H1 (cell line): Measurements from ENCODE around the gene MARCHF9. TPM values are rescaled to one million over a fixed set of nuclear protein-coding genes. Genes with fewer than 3 reads are reported as not detected.
A peak's percentile ranks its signal among the peaks of the same experiment; 100 is the strongest.

Experiments
- CTCF ChIA-PET: fragments of 300-600 bp; sonication (Branson Sonifier 250); formaldehyde crosslinking; loops from one replicate; lab custom pipeline; 2021; ENCODE audit not compliant: partially characterized antibody; lab: Charles Lee
- POLR2A ChIA-PET: fragments of 300-600 bp; sonication (Branson Sonifier 250); formaldehyde crosslinking; loops from one replicate; lab custom pipeline; 2021; ENCODE audit warnings: inconsistent platforms; ENCODE audit not compliant: partially characterized antibody; lab: Charles Lee
- DNase-seq, 2 experiments: peaks; one replicate each; pipeline versions ENCODE4 v3.0.0 to v3.0.0-alpha.2; 2010 to 2022; ENCODE audit warnings: low spot score in 2 of 2, low read depth in 1 of 2, mixed read lengths in 1 of 2
- FAIRE-seq: peaks from 2 replicates; lab custom pipeline; 2011; peaks lifted over from hg19 to GRCh38; lab: Jason Lieb, UNC
- H2AFZ ChIP-seq: 2 replicates; pipeline ENCODE4 v1.8.1; 2012; ENCODE audit warnings: low read length, inconsistent platforms
- H2AK5ac ChIP-seq: 2 replicates; pipeline ENCODE4 v1.6.1; 2013; ENCODE audit warnings: low read depth, low read length
- H2BK120ac ChIP-seq: replicated peaks from 2 replicates; pipeline ENCODE3; 2013; ENCODE audit warnings: low read depth, low read length, inconsistent platforms
- H2BK12ac ChIP-seq: 2 replicates; pipeline ENCODE4 v1.6.1; 2013; ENCODE audit warnings: low read depth, low read length
- H2BK15ac ChIP-seq: 2 replicates; pipeline ENCODE4 v1.6.1; 2013; ENCODE audit warnings: low read length
- H2BK20ac ChIP-seq: 2 replicates; pipeline ENCODE4 v1.6.1; 2013; ENCODE audit warnings: low read length
- H2BK5ac ChIP-seq: 2 replicates; pipeline ENCODE4 v1.6.1; 2013; ENCODE audit warnings: low read depth, low read length
- H3K14ac ChIP-seq: 2 replicates; pipeline ENCODE4 v1.6.1; 2013; ENCODE audit warnings: inconsistent platforms; ENCODE audit not compliant: insufficient read length
- H3K18ac ChIP-seq: 2 replicates; pipeline ENCODE4 v1.6.1; 2013; ENCODE audit warnings: low read length; ENCODE audit errors: extremely low read depth
- H3K23ac ChIP-seq: 2 replicates; pipeline ENCODE4 v1.6.1; 2013; ENCODE audit warnings: inconsistent platforms; ENCODE audit not compliant: insufficient read length
- H3K23me2 ChIP-seq: 2 replicates; pipeline ENCODE4 v1.6.1; 2013; ENCODE audit warnings: low read depth, low read length
- H3K27ac ChIP-seq: 2 replicates; pipeline ENCODE4 v1.6.1; 2011; ENCODE audit warnings: low read depth, low read length, inconsistent platforms
- H3K27me3 ChIP-seq, 4 experiments: replicated peaks in 1 of 4; 1 replicate in 1 of 4; 2 replicates in 3 of 4; pipeline versions ENCODE4 v1.6.1 to v1.8.1; 2011 to 2013; ENCODE audit warnings: low read length in 3 of 4, mild to moderate bottlenecking in 3 of 4, inconsistent platforms in 2 of 4, mixed read lengths in 2 of 4, moderate library complexity in 1 of 4; ENCODE audit not compliant: control insufficient read depth in 3 of 4, insufficient read depth in 3 of 4; ENCODE audit errors: extremely low read depth in 1 of 4
- H3K36me3 ChIP-seq, 4 experiments: 2 replicates each; pipeline versions ENCODE4 v1.6.1 to v1.8.1; 2011 to 2013; ENCODE audit warnings: mild to moderate bottlenecking in 4 of 4, low read length in 3 of 4, moderate library complexity in 2 of 4, control low read depth in 1 of 4, inconsistent platforms in 1 of 4; ENCODE audit not compliant: insufficient read depth in 4 of 4, control insufficient read depth in 2 of 4
- H3K4ac ChIP-seq: replicated peaks from 2 replicates; pipeline ENCODE3; 2013; ENCODE audit warnings: low read length, low read depth, mixed read lengths, inconsistent platforms; ENCODE audit not compliant: insufficient read length
- H3K4me1 ChIP-seq, 4 experiments: replicated peaks in 1 of 4; 1 replicate in 1 of 4; 2 replicates in 3 of 4; pipeline versions ENCODE4 v1.6.1 to v1.8.1; 2011 to 2013; ENCODE audit warnings: low read length in 3 of 4, inconsistent platforms in 2 of 4, mixed read lengths in 1 of 4; ENCODE audit not compliant: insufficient read depth in 4 of 4, control insufficient read depth in 3 of 4
- H3K4me2 ChIP-seq, 2 experiments: 2 replicates each; pipeline versions ENCODE4 v1.6.1 to v1.8.1; 2011 to 2013; ENCODE audit warnings: low read depth in 2 of 2, low read length in 2 of 2, control low read depth in 1 of 2, inconsistent platforms in 1 of 2, mild to moderate bottlenecking in 1 of 2; ENCODE audit not compliant: insufficient read depth in 1 of 2
- H3K4me3 ChIP-seq, 4 experiments: fragments of 200-600, 300-600 bp in 1 of 4; sonication (generic), shearing (Covaris generic), sonication (Bioruptor Twin) in 1 of 4; 2 replicates each; pipeline versions ENCODE4 v1.5.1 to v1.8.1; 2011 to 2016; ENCODE audit warnings: low read length in 4 of 4, low read depth in 3 of 4, control low read depth in 2 of 4, inconsistent platforms in 2 of 4, mild to moderate bottlenecking in 2 of 4, mixed read lengths in 1 of 4, moderate library complexity in 1 of 4; ENCODE audit not compliant: insufficient read depth in 2 of 4; ENCODE audit errors: extremely low read depth in 1 of 4
- H3K56ac ChIP-seq: replicated peaks from 2 replicates; pipeline ENCODE3; 2013; ENCODE audit warnings: low read depth, mild to moderate bottlenecking, mixed read lengths, low read length, inconsistent platforms; ENCODE audit not compliant: insufficient read length
- H3K79me1 ChIP-seq: 2 replicates; pipeline ENCODE4 v1.6.1; 2013; ENCODE audit warnings: low read depth, low read length, control low read depth
- H3K79me2 ChIP-seq, 2 experiments: 2 replicates each; pipeline versions ENCODE4 v1.6.1 to v1.8.1; 2012 to 2013; ENCODE audit warnings: low read length in 2 of 2, mild to moderate bottlenecking in 2 of 2, inconsistent platforms in 1 of 2; ENCODE audit not compliant: insufficient read depth in 2 of 2, control insufficient read depth in 1 of 2
- H3K9ac ChIP-seq, 4 experiments: replicated peaks in 1 of 4; 1 replicate in 1 of 4; 2 replicates in 3 of 4; pipeline versions ENCODE4 v1.6.1 to v1.8.1; 2011 to 2013; ENCODE audit warnings: low read depth in 3 of 4, low read length in 3 of 4, control low read depth in 2 of 4, mild to moderate bottlenecking in 2 of 4, moderate library complexity in 2 of 4, inconsistent platforms in 1 of 4; ENCODE audit errors: extremely low read depth in 1 of 4
- H3K9me3 ChIP-seq, 2 experiments: 2 replicates each; pipeline versions ENCODE4 v1.6.1 to v1.8.1; 2012 to 2013; ENCODE audit warnings: mild to moderate bottlenecking in 2 of 2, moderate library complexity in 2 of 2, control low read depth in 1 of 2, inconsistent platforms in 1 of 2, low read depth in 1 of 2, low read length in 1 of 2, mixed read lengths in 1 of 2; ENCODE audit not compliant: insufficient read depth in 2 of 2
- H4K20me1 ChIP-seq, 2 experiments: replicated peaks in 1 of 2; 2 replicates each; pipeline versions ENCODE3 to v1.8.1; 2011 to 2013; ENCODE audit warnings: inconsistent platforms in 2 of 2, low read length in 2 of 2, mild to moderate bottlenecking in 1 of 2; ENCODE audit not compliant: insufficient read depth in 2 of 2, control insufficient read depth in 1 of 2
- H4K5ac ChIP-seq: 2 replicates; pipeline ENCODE4 v1.6.1; 2013; ENCODE audit warnings: low read length, low read depth, mixed read lengths, inconsistent platforms; ENCODE audit not compliant: insufficient read length
- H4K8ac ChIP-seq: 2 replicates; pipeline ENCODE4 v1.8.0; 2013; ENCODE audit warnings: mild to moderate bottlenecking, moderate library complexity, low read length, inconsistent platforms; ENCODE audit not compliant: insufficient read depth; ENCODE audit errors: extremely low read depth
- H4K91ac ChIP-seq: replicated peaks from 2 replicates; pipeline ENCODE3; 2013; ENCODE audit warnings: low read length, mixed read lengths, inconsistent platforms; ENCODE audit not compliant: insufficient read length
- BCL11A ChIP-seq, 2 experiments: IDR thresholded peaks; one replicate each; pipeline ENCODE4 v1.6.1; 2011; ENCODE audit warnings: low read depth in 2 of 2, low read length in 2 of 2, mild to moderate bottlenecking in 2 of 2
- BRCA1 ChIP-seq: IDR thresholded peaks from 2 replicates; pipeline ENCODE4 v1.6.1; 2012; ENCODE audit warnings: low read depth, low read length, improper control_type of control experiment
- CBX8 ChIP-seq: fragments of 300-800, 300-1000 bp; sonication (generic); IDR thresholded peaks from 2 replicates; pipeline ENCODE4 v1.7.1; 2016; ENCODE audit warnings: low read depth, low read length, borderline replicate concordance
- CTBP2 ChIP-seq: IDR thresholded peaks from 2 replicates; pipeline ENCODE4 v1.7.0; 2011; ENCODE audit warnings: borderline replicate concordance, mild to moderate bottlenecking, moderate library complexity, mixed read lengths, low read length; ENCODE audit not compliant: insufficient read depth, insufficient read length
- GTF2F1 ChIP-seq: IDR thresholded peaks from 2 replicates; pipeline ENCODE4 v1.6.1; 2012; ENCODE audit warnings: low read depth, low read length, improper control_type of control experiment, borderline replicate concordance
- KDM1A ChIP-seq: fragments of 200-600, 300-600 bp; sonication (generic); IDR thresholded peaks from 2 replicates; pipeline ENCODE4 v1.7.1; 2016; ENCODE audit warnings: mild to moderate bottlenecking, low read length, borderline replicate concordance
- NANOG ChIP-seq: IDR thresholded peaks from 2 replicates; pipeline ENCODE4 v1.6.1; 2011; ENCODE audit warnings: low read length, low read depth, mild to moderate bottlenecking, inconsistent platforms; ENCODE audit not compliant: insufficient read depth, poor library complexity, severe bottlenecking
- PHF8 ChIP-seq: fragments of 200-600 bp; sonication (generic); conservative IDR thresholded peaks from 2 replicates; pipeline ENCODE4 v1.7.1; 2012; ENCODE audit warnings: low read depth, mild to moderate bottlenecking, inconsistent platforms, low read length, moderate library complexity
- RFX5 ChIP-seq: IDR thresholded peaks from 2 replicates; pipeline ENCODE4 v1.6.1; 2011; ENCODE audit warnings: low read depth, low read length, improper control_type of control experiment, borderline replicate concordance
- SIN3A ChIP-seq, 2 experiments: IDR thresholded peaks in 1 of 2; conservative IDR thresholded peaks in 1 of 2; 2 replicates each; pipeline ENCODE4 v1.6.1; 2011 to 2012; ENCODE audit warnings: low read length in 2 of 2, improper control_type of control experiment in 1 of 2, low read depth in 1 of 2, mild to moderate bottlenecking in 1 of 2
- SIX5 ChIP-seq: IDR thresholded peaks from 2 replicates; pipeline ENCODE4 v1.6.1; 2011; ENCODE audit warnings: mild to moderate bottlenecking, low read depth, low read length
- SP2 ChIP-seq: IDR thresholded peaks from 2 replicates; pipeline ENCODE4 v1.6.1; 2012; ENCODE audit warnings: mild to moderate bottlenecking, low read length, inconsistent platforms
- TBP ChIP-seq: IDR thresholded peaks from 2 replicates; pipeline ENCODE4 v1.6.1; 2011; ENCODE audit warnings: low read depth, low read length, improper control_type of control experiment
- WGBS, 2 experiments: shearing (Covaris generic) in 1 of 2; methylation state at CpG; one replicate each; pipeline versions ENCODE4 v1.1.6 to v1.1.7; 2013 to 2015; ENCODE audit warnings: low lambda C conversion rate in 2 of 2, mixed read lengths in 2 of 2, inconsistent platforms in 1 of 2, low coverage in 1 of 2, missing lambda C conversion rate in 1 of 2; ENCODE audit not compliant: insufficient replicate concordance in 2 of 2, insufficient coverage in 1 of 2, insufficient read length in 1 of 2; ENCODE audit errors: extremely low coverage in 1 of 2, missing lambda C conversion rate in 1 of 2; 5-methylcytosine and 5-hydroxymethylcytosine counted together
- polyA plus RNA-seq, 7 experiments: library from polyadenylated mRNA; depleted of rRNA in 3 of 7; stranded (reverse) in 5 of 7; unstranded in 2 of 7; fragments of >200 nt in 5 of 7; fragments of 200-250 nt in 2 of 7; gene quantifications; 1 replicate in 5 of 7; 2 replicates in 1 of 7; 4 replicates in 1 of 7; pipeline versions ENCODE4 v1.2.1 to v1.2.3, GENCODE V29; 2011 to 2013; ENCODE audit warnings: missing spikeins in 2 of 7, mixed read lengths in 2 of 7
- total RNA-seq: library from RNA; stranded (reverse); fragmentation: NEBNext Ultra II Directional; extraction: Animal tissue kit (Norgen Biotek cat#: 25700); gene quantifications from 2 replicates; pipeline ENCODE4 v1.2.1, GENCODE V29; 2021

MARCHF9 gene
- total and polyA plus RNA-seq, 2 of the 8 experiments (the other 6 are each of a cell fraction or from before 2014, with no cell fraction given): 6.4 to 7.8 TPM

GRCh38 chr12:57743769-57744168 lies 11.1 kb upstream of the MARCHF9 start:
- peak overlapping the region in 1 of 2 experiments; percentile 97; a peak in 1 of 4 replicates for H3K4me2 ChIP-seq
- ChIA-PET POLR2A (interaction anchor here (1.0 to 4.4 kb wide), 8 partner anchors 12 to 135 kb away, joined by 3 to 35 read pairs (median 4); partner anchors contain the start of genes CYP27B1, MARCHF9 and OS9), CTCF (interaction anchor here (1.2 to 11.2 kb wide), 5 partner anchors 8 to 159 kb away, joined by 3 to 149 read pairs (median 5); no protein-coding TSS in a partner anchor)
- no peak overlapping the region for H2BK15ac ChIP-seq
- H4K91ac ChIP-seq: no peak overlapping the region
- H3K14ac ChIP-seq: no peak overlapping the region
- no peak overlapping the region for H3K18ac ChIP-seq
- peaks cover 0 to 15% (median 6%) of the 10 kb centered on the region in 4 experiments; a peak in 5 of 7 replicates for H3K4me1 ChIP-seq
- peaks cover 4% of the 10 kb centered on the region for H3K23me2 ChIP-seq
- peak overlapping the region; percentile 92; the same call in 1 of the 2 replicates for H2BK12ac ChIP-seq
- no peak for DNase-seq
- no peak overlapping the region for H2BK5ac ChIP-seq
- H3K56ac ChIP-seq: no peak overlapping the region
- 98% methylated on average over 2 of the region's 2 CpGs; no CpG with 5 or more reads in 1 of the 2 experiments for WGBS, 2 experiments
- no peak overlapping the region for H2BK120ac ChIP-seq
- H3K9me3 ChIP-seq: no peaks in the 10 kb centered on the region
- peaks cover 0 to 2% of the 10 kb centered on the region in 2 experiments for H4K20me1 ChIP-seq
- H2BK20ac ChIP-seq: no peak overlapping the region
- no peak overlapping the region for H3K27ac ChIP-seq
- no peak overlapping the region for H3K23ac ChIP-seq
- H3K79me1 ChIP-seq: peaks cover 6% of the 10 kb centered on the region
- peaks cover 16 to 32% (median 28%) of the 10 kb centered on the region in 4 experiments for H3K27me3 ChIP-seq
- H3K36me3 ChIP-seq: peaks cover 10 to 27% (median 22%) of the 10 kb centered on the region in 4 experiments
- H4K8ac ChIP-seq: no peak overlapping the region
- H3K4me3 ChIP-seq: 0 out of 8 replicates have a peak overlapping the region, but pooled peaks of 1 of the 4 experiments have one; percentile 75
- H2AK5ac ChIP-seq: 0 out of 2 replicates have a peak overlapping the region, but pooled peaks have one; percentile 25
- H4K5ac ChIP-seq: no peak overlapping the region
- H2AFZ ChIP-seq: no peak overlapping the region
- H3K79me2 ChIP-seq: no peaks in the 10 kb centered on the region
- H3K9ac ChIP-seq: no peak overlapping the region
- no peak for FAIRE-seq
- H3K4ac ChIP-seq: no peak overlapping the region
- TF ChIP-seq CTBP2 (no peak), RFX5 (no peak), SIN3A (conservative IDR thresholded peaks at IDR 0.05 in 1 of 2, IDR thresholded peaks at IDR 0.05 in 1 of 2; ENCODE audit: low read depth in 1 of 2, low read length in 2 of 2) (no peak), BCL11A (IDR thresholded peaks at IDR 0.05; ENCODE audit: low read depth in 2 of 2, low read length in 2 of 2) (no peak), CBX8 (no peak), BRCA1 (no peak), SIX5 (no peak), NANOG (no peak), KDM1A (no peak), PHF8 (no peak), GTF2F1 (no peak), TBP (no peak), SP2 (no peak)
